Measurements from ENCODE around the gene MID1. TPM values are rescaled to one million over a fixed set of nuclear protein-coding genes. Genes with fewer than 3 reads are reported as not detected.

Gene MID1
- total RNA-seq, 1 donor from 2014 or later: 33.0 TPM

- intact Hi-C loops (cut with DNase I): no loop called here
- DNase-seq (ENCODE audit: low spot score) (no peak), ATAC-seq (no peak)
Observed at GRCh38 chrX:10415306-10416001, 204.9 kb downstream of the MID1 start.

GRCh38 chrX:10414862-10415261 lies 205.5 kb downstream of the MID1 start:
- intact Hi-C loops (cut with DNase I): no loop called here
- no peak for ATAC-seq

GRCh38 chrX:10414156-10414824 lies 206.1 kb downstream of the MID1 start:
- no peak for DNase-seq (ENCODE audit: low spot score)
- intact Hi-C loops (cut with DNase I): no loop called here
- ATAC-seq: no peak

More at GRCh38 chrX:10414862-10415261, 205.5 kb downstream of the MID1 start:
- no peak for DNase-seq (ENCODE audit: low spot score)

GRCh38 chrX:10404436-10404835 lies 215.9 kb downstream of the MID1 start:
- no peak for ATAC-seq
- intact Hi-C loops (cut with DNase I): no loop called here
- no peak for DNase-seq (ENCODE audit: low spot score)

- intact Hi-C loops (cut with DNase I): no loop called here
- ATAC-seq (no peak), DNase-seq (ENCODE audit: low spot score) (no peak)
Observed at GRCh38 chrX:10401239-10401638, 219.1 kb downstream of the MID1 start.

- ATAC-seq (no peak), DNase-seq (ENCODE audit: low spot score) (no peak)
- intact Hi-C loops (cut with DNase I): no loop called here
Observed at GRCh38 chrX:10399043-10399741, 221.2 kb downstream of the MID1 start.

GRCh38 chrX:10398215-10398614 lies 222.2 kb downstream of the MID1 start:
- DNase-seq (ENCODE audit: low spot score): no peak
- intact Hi-C loops (cut with DNase I): no loop called here
- ATAC-seq: no peak

GRCh38 chrX:10397349-10397748 lies 223.0 kb downstream of the MID1 start:
- intact Hi-C loops (cut with DNase I): no loop called here
- no peak for DNase-seq (ENCODE audit: low spot score)
- no peak for ATAC-seq

- no peak for DNase-seq (ENCODE audit: low spot score)
- intact Hi-C loops (cut with DNase I): no loop called here
- no peak for ATAC-seq
Observed at GRCh38 chrX:10395643-10396042, 224.7 kb downstream of the MID1 start.

All from sciatic nerve (tissue), 2 donors.